Stimulated activated naive CD8-positive, alpha-beta T cell treated with anti-CD3 and anti-CD28 coated beads, Interleukin-15, amount 100 ng/mL, for 72 hours (primary cell): ENCODE results near the gene LIN7C.
"Not testable (repeated sequence)": the region's sequence is repeated elsewhere in the genome, so short reads cannot be mapped to it uniquely, and the experiment has no call there.

ENCODE experiments used
- ATAC-seq: fragments of 150-1000 bp; cut with Tn5 transposase; 2 replicates; pipeline ENCODE4 v1.10.0; 2021; ENCODE audit warnings: mild to moderate bottlenecking, moderate library complexity
- DNase-seq, 2 donors: peaks; one replicate each; pipeline ENCODE4 v3.0.0; 2021 to 2022
- H3K27ac Mint-ChIP-seq, 2 donors: one replicate each; pipeline ENCODE4 v1.8.0; 2022; ENCODE audit warnings: mild to moderate bottlenecking in 2 of 2, mixed read lengths in 2 of 2, moderate library complexity in 2 of 2
- H3K27me3 Mint-ChIP-seq: one replicate; pipeline ENCODE4 v1.8.0; 2022; ENCODE audit warnings: mixed read lengths
- H3K4me1 Mint-ChIP-seq: one replicate; pipeline ENCODE4 v1.8.0; 2022; ENCODE audit warnings: mild to moderate bottlenecking, mixed read lengths
- H3K4me3 Mint-ChIP-seq, 2 donors: one replicate each; pipeline ENCODE4 v1.8.0; 2022; ENCODE audit warnings: mild to moderate bottlenecking in 2 of 2, mixed read lengths in 2 of 2, moderate library complexity in 1 of 2
- H3K9me3 Mint-ChIP-seq, 2 donors: one replicate each; pipeline ENCODE4 v1.8.0; 2022; ENCODE audit warnings: mixed read lengths in 2 of 2

LIN7C gene

DNA sequence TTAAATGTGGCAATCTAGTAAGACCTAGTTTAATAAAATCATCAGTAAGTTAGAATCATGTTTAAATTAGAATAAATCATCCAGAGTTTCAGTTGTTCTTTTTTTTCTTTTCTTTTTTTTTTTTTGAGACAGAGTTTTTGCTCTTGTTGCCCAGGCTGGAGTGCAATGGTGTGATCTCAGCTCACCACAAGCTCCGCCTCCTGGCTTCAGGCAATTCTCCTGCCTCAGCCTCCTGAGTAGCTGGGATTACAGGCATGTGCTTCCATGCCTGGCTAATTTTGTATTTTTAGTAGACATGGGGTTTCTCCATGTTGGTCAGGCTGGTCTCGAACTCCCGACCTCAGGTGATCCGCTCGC, 58.4 kb downstream of the LIN7C start:
- H3K4me3 Mint-ChIP-seq, DNase-seq, ATAC-seq, H3K4me1 Mint-ChIP-seq, H3K27me3 Mint-ChIP-seq, H3K9me3 Mint-ChIP-seq, H3K27ac Mint-ChIP-seq: not testable (repeated sequence)

DNA sequence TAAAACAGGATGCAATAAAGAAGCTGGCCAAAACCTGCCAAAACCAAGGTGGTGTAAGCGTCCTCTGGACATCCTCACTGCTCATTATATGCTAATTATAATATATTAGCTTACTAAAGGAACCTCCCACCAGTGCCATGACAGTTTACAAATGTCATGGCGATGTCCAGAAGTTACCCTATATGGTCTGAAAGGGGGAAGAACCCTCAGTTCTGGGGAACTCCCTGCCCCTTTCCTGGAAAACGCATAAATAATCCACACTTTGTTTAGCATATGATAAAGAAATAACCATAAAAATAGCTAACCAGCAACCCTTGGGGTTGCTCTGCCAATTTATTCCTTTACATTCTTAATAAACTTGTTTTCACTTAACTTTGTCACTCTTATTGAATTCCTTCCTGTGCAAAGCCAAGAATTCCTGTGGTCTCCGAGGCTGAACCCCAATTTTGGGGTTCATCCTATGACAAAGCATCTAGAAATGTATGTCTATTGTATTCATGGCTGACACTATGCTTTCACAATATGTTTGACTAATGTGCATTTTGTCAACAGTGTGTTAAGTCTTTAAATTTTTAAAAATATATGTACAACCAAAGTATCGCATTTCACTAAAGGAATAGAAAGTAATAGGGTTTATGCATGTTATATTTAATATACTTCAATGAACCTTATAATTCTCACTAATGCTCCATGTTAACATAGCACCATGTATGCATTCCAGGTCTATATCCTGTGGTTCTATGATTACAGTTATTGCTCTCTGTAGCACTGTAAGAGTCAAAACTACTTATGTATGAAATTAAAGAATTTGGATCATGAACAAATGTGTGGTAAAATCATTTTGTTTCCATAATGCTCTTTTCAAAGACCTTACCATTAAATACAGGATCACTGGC, 59.0 kb downstream of the LIN7C start:
- ATAC-seq: no peak

DNA sequence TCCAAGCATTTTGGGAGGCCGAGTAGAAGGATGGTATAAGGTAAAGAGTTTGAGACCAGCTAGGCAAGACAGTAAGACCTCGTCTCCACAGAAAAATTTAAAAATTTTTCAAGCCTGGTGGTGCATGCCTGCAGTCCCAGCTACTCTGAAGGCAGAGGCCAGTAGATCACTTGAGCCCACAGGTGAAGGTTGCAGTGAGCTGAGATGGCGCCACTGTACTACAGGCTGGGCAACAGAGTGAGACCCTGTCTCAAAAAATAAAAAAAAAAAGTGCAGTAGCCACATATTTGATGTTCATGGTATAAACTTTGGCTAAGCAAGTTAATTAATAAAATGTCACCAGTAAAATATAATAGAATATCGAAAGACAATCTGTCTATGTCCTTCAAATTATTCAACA, 60.9 kb downstream of the LIN7C start:
- H3K9me3 Mint-ChIP-seq: no peaks in the 10 kb centered on the region
- no peak overlapping the region for H3K27ac Mint-ChIP-seq
- no peak for ATAC-seq
- no peaks in the 10 kb centered on the region for H3K4me1 Mint-ChIP-seq
- peaks cover 18% of the 10 kb centered on the region for H3K27me3 Mint-ChIP-seq
- no peak for DNase-seq
- no peak overlapping the region for H3K4me3 Mint-ChIP-seq

More for the DNA sequence above, 59.0 kb downstream of the LIN7C start:
- peaks cover 9% of the 10 kb centered on the region for H3K27me3 Mint-ChIP-seq
- DNase-seq: no peak
- no peak overlapping the region for H3K27ac Mint-ChIP-seq
- no peaks in the 10 kb centered on the region for H3K9me3 Mint-ChIP-seq
- no peaks in the 10 kb centered on the region for H3K4me1 Mint-ChIP-seq
- no peak overlapping the region for H3K4me3 Mint-ChIP-seq

DNA sequence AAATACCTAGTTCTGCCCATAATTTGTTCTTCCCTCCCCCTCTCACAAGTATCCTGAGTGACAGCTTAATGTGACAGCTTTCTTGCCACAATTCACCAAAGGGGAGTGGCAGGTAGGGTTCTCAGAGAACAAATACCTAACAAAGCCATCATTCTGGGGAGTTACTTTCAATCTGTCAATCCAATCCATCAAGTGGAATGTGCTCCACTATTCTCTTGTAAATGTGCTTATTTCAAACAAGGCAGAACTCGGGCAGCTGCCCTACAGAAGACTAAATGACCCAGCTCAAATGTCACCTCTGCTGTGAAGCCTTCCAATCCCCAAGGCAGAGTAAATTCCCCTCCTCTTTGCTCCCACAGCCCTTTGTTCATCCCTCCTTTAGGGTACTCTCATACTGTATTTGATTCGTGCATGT, 61.8 kb downstream of the LIN7C start:
- Mint-ChIP-seq H3K4me3 (no peak overlapping the region), H3K4me1 (no peaks in the 10 kb centered on the region), H3K27me3 (peaks cover 18% of the 10 kb centered on the region), H3K9me3 (no peaks in the 10 kb centered on the region), H3K27ac (no peak overlapping the region)
- DNase-seq (no peak), ATAC-seq (no peak)
